Stimulated activated CD4-positive, alpha-beta T cell treated with anti-CD3 and anti-CD28 coated beads, Interleukin-2, amount 100 ng/mL, for 4 hours (primary cell): ENCODE measurements around the gene ENDOD1.

ENCODE experiments used
- DNase-seq: peaks from one replicate; pipeline ENCODE4 v3.0.0-alpha.2; 2020; ENCODE audit warnings: low read depth

ENDOD1 gene

GRCh38 chr11:95076981-95077380 lies 12.7 kb upstream of the ENDOD1 start:
- DNase-seq, result no peak

DNA sequence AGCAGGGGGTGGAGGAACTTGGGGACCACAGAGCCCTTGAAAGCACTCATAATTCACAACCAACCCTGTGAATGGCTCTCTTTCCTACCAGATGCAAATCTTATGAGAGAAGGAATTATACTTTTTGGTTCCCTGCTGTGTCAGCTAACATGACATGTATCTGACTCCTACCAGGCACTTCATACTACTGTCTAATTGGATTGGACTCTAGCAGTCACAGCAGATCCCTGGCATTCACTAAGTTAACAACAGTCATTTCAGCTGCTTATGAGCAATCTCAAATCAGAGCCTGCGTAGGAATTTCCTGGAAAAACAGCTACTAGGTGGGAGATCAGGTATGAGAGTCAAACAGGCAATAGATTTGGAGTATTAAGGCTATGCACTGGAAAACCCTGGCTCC lies 11.1 kb upstream of the ENDOD1 start:
- no peak for DNase-seq

DNA sequence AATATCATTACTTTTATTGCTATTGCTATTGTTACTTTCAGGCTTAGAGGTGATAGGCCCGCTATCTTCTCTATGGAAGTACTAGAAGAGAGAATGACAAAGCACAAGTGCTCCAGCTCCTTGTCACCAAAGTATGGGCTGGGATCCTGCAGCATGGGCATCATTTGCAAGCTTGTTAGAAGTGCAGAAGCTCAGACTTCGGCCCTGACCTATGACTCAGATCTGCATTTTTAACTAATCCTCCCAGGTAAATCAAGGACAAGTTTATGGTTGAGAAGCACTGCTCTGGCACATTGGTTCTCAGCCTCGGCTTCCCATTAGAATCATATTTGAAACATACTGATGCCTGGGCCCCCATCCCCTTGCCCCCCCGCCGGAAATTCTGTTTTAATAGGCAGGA lies 8.6 kb upstream of the ENDOD1 start:
- DNase-seq, result no peak

DNA sequence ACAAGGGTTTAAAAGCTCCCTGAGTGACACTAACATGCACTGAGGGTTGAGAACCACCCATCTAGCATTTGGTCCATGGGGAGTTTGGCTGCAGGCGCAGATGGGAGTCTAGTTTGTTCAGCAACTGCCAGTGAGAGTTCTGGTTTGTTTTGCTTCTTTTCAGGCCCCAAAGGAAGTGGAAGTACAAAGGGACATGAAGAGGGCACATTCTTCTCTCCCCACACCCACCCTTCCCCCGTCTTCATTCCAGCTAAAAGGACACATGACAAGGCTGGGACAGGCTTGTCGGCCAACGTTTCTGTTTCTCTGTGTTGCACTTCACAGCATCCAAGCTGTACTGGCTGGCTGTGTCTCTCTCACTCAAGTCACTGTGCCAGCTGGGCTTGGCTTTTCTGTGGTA lies 8.2 kb upstream of the ENDOD1 start:
- no peak for DNase-seq

- DNase-seq, result no peak
These were observed 7.1 kb upstream of the ENDOD1 start for GRCh38 chr11:95082576-95083001.

DNA sequence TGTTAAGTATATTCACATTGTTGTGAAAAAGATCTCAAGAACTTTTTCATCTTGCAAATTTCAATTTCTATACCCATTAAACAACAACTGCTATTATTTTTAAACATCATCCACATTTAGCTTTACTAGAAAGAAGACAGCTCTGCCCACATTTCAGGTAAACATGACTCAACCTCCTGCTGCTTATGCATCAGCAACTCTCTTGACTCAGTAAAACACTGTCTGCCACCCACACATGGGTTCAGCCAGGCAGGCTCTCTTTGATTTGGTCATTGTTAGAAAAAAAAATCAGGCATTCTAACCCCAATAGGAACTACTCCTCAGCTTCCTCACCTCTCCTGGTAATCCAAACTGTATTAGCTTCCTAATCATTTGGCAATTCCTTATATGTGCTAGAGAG lies 5.1 kb upstream of the ENDOD1 start:
- peak; percentile 58 for DNase-seq

- no peak for DNase-seq
These were observed 4.4 kb upstream of the ENDOD1 start for GRCh38 chr11:95085117-95085816.

GRCh38 chr11:95086151-95086550 lies 3.5 kb upstream of the ENDOD1 start:
- no peak for DNase-seq

DNA sequence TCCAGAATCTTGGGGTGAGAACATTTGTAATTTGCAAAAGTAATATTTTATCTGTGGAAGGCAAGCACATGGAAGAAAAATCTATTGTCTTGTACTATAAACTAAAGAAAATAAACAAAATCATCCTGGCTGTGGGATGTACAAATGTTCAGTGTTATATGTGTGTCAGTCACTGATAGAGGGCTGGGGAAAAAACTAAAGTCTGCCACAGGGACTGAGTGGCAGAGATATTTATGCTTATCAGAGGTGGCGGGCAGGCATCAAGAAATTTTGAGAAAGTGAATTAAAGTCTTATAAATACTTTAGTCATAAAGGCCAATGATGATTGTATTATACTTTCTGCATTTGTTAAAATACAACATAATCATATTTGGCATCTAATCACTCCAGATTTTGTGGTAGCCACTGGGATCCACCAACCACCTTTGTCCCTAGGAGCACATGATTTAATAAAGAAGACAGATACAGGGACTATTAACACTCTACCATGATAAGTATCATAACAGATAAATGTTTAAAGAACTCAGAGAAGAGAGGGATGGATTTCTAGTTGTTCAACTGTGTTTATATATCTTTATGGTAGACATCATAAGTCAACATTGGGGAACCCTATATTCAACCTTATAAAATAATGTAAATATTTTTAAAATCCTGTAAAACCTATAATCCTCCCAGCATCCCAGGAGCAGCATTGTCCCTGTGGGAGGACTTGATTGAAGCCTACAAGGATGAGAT lies 2.6 kb upstream of the ENDOD1 start:
- DNase-seq, result no peak

DNA sequence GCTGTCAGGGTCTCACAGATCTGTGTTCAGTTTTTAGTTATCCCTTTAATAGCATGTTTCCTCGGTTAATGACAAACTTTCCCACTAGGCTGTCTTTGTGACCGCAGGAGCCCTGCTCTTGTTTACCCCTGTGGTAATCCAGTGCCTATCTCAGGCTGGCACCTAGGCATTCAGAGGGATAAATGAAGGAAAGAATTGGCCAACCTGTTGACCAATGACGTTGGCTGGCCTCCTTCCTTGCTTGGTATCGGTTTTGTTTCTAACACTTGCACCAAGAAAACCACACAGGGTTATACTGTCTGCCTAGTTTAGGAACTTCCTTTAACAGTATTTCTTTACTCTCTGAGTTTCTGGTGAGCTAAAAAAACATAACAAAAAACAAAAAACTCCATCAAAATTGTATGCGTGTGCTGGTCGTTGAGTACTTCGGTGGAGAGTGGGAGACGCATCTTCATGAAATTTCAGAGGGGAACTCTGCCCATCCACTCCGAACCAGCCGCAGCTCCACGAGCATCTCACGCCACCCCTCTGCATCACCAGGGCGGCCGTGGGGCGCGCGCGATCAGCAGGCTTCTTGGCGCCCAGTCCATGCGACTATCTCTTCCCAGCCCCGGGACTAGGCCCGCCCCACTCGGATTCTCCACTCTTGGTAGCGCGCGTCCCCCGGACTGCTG lies 563 bp upstream of the ENDOD1 start:
- DNase-seq, result peak; percentile 6

GRCh38 chr11:95091663-95092180 lies 2.1 kb downstream of the ENDOD1 start:
- no peak for DNase-seq

GRCh38 chr11:95092549-95093324 lies 3.1 kb downstream of the ENDOD1 start:
- peak; percentile 12 for DNase-seq

GRCh38 chr11:95093548-95093947 lies 3.9 kb downstream of the ENDOD1 start:
- no peak for DNase-seq

DNA sequence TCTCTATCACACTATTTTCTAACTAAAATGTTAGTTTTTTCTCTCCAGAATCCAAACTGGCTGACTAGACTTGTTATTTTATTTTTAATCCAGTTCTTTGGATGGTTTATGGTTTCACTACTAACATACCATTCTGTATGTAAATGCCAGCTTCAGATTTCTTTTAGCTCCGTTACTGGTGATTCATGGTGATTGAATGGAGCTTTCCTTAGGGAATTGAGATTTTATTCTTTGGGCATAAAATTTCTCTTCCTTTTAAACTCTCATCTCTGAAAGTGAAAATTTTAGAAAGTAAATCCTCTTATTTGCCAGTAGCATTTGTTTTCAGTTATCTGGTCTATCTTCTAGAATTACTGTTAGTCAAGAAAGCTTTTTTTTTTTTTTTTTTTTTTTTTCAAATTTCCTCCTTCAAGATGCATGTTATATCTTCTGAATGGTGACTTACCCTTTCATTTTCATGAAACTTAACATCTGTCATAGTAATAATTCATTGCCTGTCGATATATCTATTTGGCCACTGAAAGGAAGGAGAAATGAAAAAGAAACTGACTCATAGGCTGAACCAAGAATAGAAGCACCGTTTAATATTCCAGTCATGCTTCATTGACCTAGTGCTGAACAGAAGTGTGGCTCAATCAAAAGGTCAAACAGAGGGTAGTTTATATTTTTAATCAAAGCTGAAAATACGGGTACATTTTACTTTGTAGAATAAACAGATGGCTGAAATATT lies 6.4 kb downstream of the ENDOD1 start:
- no peak for DNase-seq

DNA sequence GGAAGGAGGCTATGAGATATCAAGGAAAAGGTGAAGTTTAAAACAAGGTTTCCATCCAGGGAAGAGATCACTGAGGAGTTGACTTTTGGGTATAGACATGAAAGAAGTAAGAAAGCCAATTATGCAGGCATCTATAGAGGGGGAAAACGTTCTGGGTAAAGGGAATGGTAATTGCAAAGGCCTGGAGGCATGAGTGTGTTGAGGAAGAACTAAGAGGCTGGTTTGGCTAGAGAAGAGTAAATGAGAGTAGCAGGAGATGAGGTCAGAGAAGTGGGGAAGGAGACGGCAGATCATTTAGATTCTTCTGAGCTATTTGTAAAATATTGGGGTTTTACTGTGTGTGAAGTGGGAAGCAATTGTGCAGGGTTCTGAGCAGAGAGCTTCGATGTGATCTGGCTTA lies 7.6 kb downstream of the ENDOD1 start:
- DNase-seq, result no peak

DNA sequence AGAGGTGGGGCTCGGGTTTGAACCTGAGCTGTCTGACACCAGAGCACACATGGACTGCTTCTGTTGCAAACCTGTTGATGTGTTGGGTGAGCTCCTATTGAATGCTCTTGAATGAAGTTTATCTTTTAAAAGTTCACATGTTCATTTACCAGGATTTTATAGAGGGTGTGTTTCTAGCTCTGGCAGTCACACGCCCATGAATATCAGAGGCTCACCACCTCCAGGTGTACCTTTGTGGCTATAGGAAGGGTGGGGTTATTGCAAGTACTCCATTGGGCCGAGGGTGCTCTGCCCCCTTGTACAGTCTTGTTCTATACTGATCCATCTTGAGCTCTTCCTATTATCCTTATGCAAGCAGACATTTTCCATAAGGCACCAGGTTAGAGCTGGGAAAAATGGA lies 9.2 kb downstream of the ENDOD1 start:
- no peak for DNase-seq

GRCh38 chr11:95100191-95100648 lies 10.6 kb downstream of the ENDOD1 start:
- no peak for DNase-seq

DNA sequence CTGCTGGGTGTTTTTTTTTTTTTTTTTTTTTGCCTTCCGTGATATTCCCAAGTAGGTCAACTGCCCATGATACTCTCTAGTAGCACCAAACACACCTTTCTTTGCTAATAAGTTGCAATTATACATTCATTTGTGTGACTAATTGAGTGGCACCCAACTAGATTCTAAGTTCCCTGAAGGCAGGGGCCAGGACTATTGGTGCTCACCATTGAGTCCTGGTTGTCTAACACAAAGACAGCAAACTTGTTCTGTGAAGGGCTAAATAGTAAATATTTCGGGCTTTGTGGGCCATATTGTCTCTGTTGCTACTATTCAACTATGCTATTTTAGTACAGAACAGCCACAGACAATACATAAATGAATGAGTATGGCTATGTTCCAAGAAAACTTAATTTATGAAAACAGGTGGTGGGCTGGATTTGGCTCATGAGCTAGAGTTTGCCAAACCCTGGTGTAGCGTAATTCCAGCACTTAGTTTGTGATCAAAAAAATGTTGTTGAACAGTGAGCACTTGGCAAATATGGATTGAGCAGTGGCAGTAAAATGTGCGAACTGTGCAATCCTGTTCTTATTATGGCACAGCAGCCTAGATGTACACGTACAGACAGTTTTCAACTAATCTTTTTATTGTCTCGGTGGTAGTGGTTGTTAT lies 11.3 kb downstream of the ENDOD1 start:
- DNase-seq, result no peak

DNA sequence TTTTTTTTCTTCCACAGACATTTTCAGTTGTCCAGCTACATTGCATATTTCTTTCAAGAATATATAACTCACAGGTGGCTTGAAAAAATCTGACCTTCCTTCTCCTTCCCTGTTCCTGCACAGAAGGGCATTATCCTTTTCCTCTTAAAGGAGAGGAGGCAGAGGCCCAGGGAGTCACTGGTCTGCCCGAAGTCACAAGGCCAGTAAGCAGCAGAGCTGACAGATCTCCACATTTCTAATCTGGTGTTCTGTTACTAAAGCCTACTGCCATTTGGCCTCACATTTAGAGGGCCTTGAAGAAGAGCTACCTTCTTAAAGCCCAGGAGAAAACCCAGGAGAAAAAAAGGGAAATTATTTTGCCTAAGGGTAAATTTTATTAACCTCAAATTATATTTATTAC lies 12.3 kb downstream of the ENDOD1 start:
- DNase-seq, result no peak

GRCh38 chr11:95102733-95103132 lies 13.1 kb downstream of the ENDOD1 start:
- no peak for DNase-seq

- DNase-seq, result no peak
These were observed 14.1 kb downstream of the ENDOD1 start for GRCh38 chr11:95103701-95104100.
